Stimulated activated naive CD8-positive, alpha-beta T cell treated with anti-CD3 and anti-CD28 coated beads, Interleukin-15, amount 100 ng/mL, for 72 hours (primary cell): ENCODE results near the gene ULK4.

Experiments used
- ATAC-seq: fragments of 150-1000 bp; cut with Tn5 transposase; 2 replicates; pipeline ENCODE4 v1.10.0; 2021; ENCODE audit warnings: mild to moderate bottlenecking, moderate library complexity
- DNase-seq, 2 donors: peaks; one replicate each; pipeline ENCODE4 v3.0.0; 2021 to 2022
- H3K27ac Mint-ChIP-seq, 2 donors: one replicate each; pipeline ENCODE4 v1.8.0; 2022; ENCODE audit warnings: mild to moderate bottlenecking in 2 of 2, mixed read lengths in 2 of 2, moderate library complexity in 2 of 2
- H3K27me3 Mint-ChIP-seq: one replicate; pipeline ENCODE4 v1.8.0; 2022; ENCODE audit warnings: mixed read lengths
- H3K4me1 Mint-ChIP-seq: one replicate; pipeline ENCODE4 v1.8.0; 2022; ENCODE audit warnings: mild to moderate bottlenecking, mixed read lengths
- H3K4me3 Mint-ChIP-seq, 2 donors: one replicate each; pipeline ENCODE4 v1.8.0; 2022; ENCODE audit warnings: mild to moderate bottlenecking in 2 of 2, mixed read lengths in 2 of 2, moderate library complexity in 1 of 2
- H3K9me3 Mint-ChIP-seq, 2 donors: one replicate each; pipeline ENCODE4 v1.8.0; 2022; ENCODE audit warnings: mixed read lengths in 2 of 2

ULK4 gene

DNA sequence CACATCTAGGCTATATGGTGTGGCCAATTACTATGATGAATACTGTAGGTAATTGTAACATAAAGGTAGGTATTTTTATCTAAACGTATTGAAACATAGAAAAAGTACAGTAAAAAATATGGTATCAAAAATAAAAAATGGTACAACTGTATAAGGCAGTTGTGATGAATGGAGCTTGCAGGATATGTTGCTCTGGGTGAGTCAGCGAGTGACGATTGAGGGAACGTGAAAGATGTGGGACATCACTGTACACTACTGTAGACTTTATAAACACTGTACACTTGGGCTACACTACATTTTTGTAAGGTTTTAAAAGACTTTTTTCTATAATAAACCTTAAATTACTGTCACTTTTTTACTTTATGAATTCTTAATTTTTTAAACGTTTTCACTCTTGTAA is 752.3 kb downstream of the ULK4 start:
- Mint-ChIP-seq H3K4me1 (peaks cover 78% of the 10 kb centered on the region), H3K9me3 (peaks cover 0 to 16% of the 10 kb centered on the region in 2 donors), H3K27ac (no peak overlapping the region), H3K4me3 (no peak overlapping the region), H3K27me3 (no peaks in the 10 kb centered on the region)
- DNase-seq, result no peak
- ATAC-seq, result no peak

DNA sequence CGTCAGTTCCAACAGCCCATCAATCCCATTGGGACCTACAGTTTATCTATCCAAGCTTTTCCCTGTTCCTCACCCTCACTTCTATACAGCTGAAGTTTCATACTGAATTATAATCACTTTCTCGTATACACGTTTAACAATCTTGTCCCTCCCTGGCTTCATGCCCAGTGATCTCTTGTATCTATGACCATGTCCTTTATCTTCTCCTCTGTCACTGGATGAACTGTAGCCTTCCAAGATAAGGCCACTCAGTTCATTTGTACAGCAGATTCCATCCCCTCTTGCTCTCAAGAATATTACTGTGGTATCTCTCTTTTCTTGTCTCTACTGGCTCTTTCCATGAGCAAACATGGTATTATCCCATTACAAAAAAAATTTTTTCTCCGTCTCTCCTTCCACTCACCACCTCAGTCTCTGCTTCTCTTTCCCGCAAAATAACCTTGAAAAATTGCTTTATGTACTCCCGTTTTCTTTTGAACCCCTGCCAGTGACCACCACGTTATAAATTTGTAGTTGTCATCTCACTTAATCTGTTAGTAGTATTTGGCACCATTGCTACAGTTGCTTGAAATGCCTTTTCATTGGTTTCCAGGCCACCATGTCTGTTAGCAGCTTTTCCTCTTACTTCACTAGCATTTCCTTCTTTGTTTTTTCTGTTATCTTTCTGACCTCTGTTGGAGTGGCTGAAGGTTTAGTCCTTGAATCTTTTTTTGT is 753.2 kb downstream of the ULK4 start:
- Mint-ChIP-seq H3K9me3 (peaks cover 0 to 16% of the 10 kb centered on the region in 2 donors), H3K4me3 (no peak overlapping the region), H3K4me1 (peaks cover 80% of the 10 kb centered on the region), H3K27ac (peak overlapping the region in 1 of 2 donors; percentile 59), H3K27me3 (no peaks in the 10 kb centered on the region)
- ATAC-seq (no peak), DNase-seq (no peak)

- no peak overlapping the region for H3K27ac Mint-ChIP-seq
- H3K4me1 Mint-ChIP-seq, result peaks cover 80% of the 10 kb centered on the region
- DNase-seq (no peak), ATAC-seq (no peak)
- H3K4me3 Mint-ChIP-seq, result no peak overlapping the region
- H3K27me3 Mint-ChIP-seq, result no peaks in the 10 kb centered on the region
- peaks cover 0 to 16% of the 10 kb centered on the region in 2 donors for H3K9me3 Mint-ChIP-seq
Observed at GRCh38 chr3:41207355-41207754, 754.5 kb downstream of the ULK4 start.

GRCh38 chr3:41205591-41205990 is 756.3 kb downstream of the ULK4 start:
- Mint-ChIP-seq H3K27me3 (no peaks in the 10 kb centered on the region), H3K4me1 (peaks cover 85% of the 10 kb centered on the region), H3K4me3 (no peak overlapping the region), H3K27ac (no peak overlapping the region), H3K9me3 (peaks cover 0 to 12% of the 10 kb centered on the region in 2 donors)
- no peak for DNase-seq
- ATAC-seq, result no peak

DNA sequence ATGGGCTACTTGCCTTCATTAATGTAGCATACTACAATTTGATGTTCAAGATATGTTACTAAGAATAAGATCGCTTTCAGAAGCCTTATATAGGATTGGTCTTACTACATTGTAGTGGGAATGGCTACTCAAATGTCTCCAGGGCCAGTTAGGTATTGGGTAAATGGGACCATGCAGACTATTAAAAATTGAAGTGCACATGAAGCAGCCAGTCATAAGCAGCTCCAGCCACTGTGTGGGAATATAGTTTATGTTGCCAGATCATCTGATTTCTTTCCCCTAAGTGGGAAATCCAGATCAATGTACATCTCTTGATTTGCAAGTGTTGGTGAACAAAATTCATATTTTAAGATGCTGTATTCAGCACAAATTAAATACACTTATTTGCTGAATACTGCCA is 757.5 kb downstream of the ULK4 start:
- no peak for ATAC-seq
- peaks cover 83% of the 10 kb centered on the region for H3K4me1 Mint-ChIP-seq
- H3K9me3 Mint-ChIP-seq, result peaks cover 0 to 11% of the 10 kb centered on the region in 2 donors
- H3K27me3 Mint-ChIP-seq, result no peaks in the 10 kb centered on the region
- no peak for DNase-seq
- H3K27ac Mint-ChIP-seq, result no peak overlapping the region
- H3K4me3 Mint-ChIP-seq, result peak overlapping the region in 1 of 2 donors; percentile 19

DNA sequence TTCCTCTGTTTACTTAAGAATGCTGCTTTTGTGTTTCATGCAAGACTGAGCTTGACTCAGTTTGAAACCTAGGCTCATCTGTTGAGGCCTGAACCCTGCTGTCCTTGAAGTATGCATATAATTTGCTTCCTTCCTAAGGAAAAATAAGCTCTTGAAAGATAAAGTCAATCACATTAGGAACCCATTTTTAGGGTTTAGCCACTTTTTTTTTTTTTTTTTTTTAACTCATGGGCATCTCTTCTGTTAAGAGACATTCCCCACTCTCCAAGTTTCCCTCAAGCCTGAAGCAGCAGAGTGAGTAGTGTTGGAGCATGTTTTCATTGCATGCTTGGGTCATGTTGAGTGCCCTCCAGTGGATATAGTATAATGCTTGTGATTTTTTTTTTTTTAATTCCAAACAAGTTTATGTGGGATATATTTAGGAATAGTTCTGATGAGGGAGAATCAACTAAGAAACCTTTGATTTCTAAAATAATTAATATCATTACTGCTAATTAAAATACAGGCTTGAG is 759.0 kb downstream of the ULK4 start:
- no peak for DNase-seq
- H3K4me3 Mint-ChIP-seq, result peak overlapping the region; percentile 35 to 99
- peaks cover 72% of the 10 kb centered on the region for H3K4me1 Mint-ChIP-seq

DNA sequence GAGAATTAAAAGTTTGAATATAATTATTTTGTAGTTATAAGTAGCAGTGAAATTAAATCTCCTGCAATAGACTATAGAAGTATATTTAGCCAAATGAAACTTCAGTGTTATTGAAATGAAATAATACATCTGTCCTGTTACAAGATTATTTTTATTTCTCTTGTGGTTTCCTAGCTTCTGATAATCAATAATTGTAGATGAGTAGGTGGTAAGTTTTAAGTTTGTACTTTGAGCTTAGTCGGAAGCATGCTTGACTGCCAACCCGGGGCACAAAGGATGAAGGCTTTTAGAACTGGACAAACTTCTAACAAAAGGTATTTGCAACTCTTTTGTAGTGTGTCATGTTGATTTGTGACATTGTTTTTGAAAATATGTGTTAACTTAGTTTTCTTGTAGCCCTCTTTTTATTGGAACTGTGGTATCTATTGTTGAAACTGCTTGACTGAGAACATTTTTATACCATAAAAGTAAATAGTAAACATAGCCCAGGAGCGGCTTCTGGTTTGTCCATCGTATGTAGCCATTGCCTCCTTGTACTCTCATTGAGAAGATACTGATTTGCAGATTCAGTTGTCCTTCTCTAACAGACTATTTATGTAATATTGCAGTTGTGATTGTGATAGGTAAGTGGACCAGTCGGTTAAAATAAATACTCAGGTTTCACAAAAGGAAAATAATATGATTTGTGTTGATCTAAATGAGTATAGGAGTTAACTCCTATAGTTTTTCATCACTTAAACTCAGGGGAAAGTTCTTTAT is 759.6 kb downstream of the ULK4 start:
- Mint-ChIP-seq H3K27me3 (no peaks in the 10 kb centered on the region), H3K4me3 (peak overlapping the region; percentile 84 to 99), H3K9me3 (no peaks in the 10 kb centered on the region), H3K27ac (no peak overlapping the region), H3K4me1 (peaks cover 66% of the 10 kb centered on the region)
- no peak for ATAC-seq
- no peak for DNase-seq

More for the DNA sequence above, 759.0 kb downstream of the ULK4 start:
- Mint-ChIP-seq H3K27me3 (no peaks in the 10 kb centered on the region), H3K9me3 (no peaks in the 10 kb centered on the region), H3K27ac (no peak overlapping the region)
- ATAC-seq, result no peak

GRCh38 chr3:41200669-41201021 is 761.3 kb downstream of the ULK4 start:
- ATAC-seq, result no peak
- Mint-ChIP-seq H3K27ac (peak overlapping the region; percentile 87 to 96), H3K4me3 (peak overlapping the region; percentile 84 to 99), H3K4me1 (peaks cover 50% of the 10 kb centered on the region), H3K27me3 (peaks cover 10% of the 10 kb centered on the region), H3K9me3 (no peaks in the 10 kb centered on the region)
- peak; percentile 7 to 33 for DNase-seq

- no peaks in the 10 kb centered on the region for H3K9me3 Mint-ChIP-seq
- H3K27me3 Mint-ChIP-seq, result peaks cover 15% of the 10 kb centered on the region
- H3K4me1 Mint-ChIP-seq, result peaks cover 45% of the 10 kb centered on the region
- peak overlapping the region; percentile 87 to 96 for H3K27ac Mint-ChIP-seq
- peak overlapping the region; percentile 84 to 99 for H3K4me3 Mint-ChIP-seq
- DNase-seq (peak; percentile 38 to 41), ATAC-seq (peak; percentile 5)
Observed at GRCh38 chr3:41199866-41200668, 761.8 kb downstream of the ULK4 start.

GRCh38 chr3:41198950-41199865 is 762.7 kb downstream of the ULK4 start, which contains the start of gene CTNNB1:
Gene CTNNB1, plus strand, starts transcription at chr3:41199505. Its CDS starts 24,564 bp downstream, at chr3:41224069.
- H3K27me3 Mint-ChIP-seq, result peaks cover 17% of the 10 kb centered on the region
- no peaks in the 10 kb centered on the region for H3K9me3 Mint-ChIP-seq
- H3K4me1 Mint-ChIP-seq, result peaks cover 39% of the 10 kb centered on the region
- DNase-seq, result peak; percentile 92
- ATAC-seq, result peak; percentile 93
- peak within 1 kb of the TSS; percentile 96 to 99 for H3K27ac Mint-ChIP-seq
- peak within 1 kb of the TSS; percentile 95 to 99 for H3K4me3 Mint-ChIP-seq

DNA sequence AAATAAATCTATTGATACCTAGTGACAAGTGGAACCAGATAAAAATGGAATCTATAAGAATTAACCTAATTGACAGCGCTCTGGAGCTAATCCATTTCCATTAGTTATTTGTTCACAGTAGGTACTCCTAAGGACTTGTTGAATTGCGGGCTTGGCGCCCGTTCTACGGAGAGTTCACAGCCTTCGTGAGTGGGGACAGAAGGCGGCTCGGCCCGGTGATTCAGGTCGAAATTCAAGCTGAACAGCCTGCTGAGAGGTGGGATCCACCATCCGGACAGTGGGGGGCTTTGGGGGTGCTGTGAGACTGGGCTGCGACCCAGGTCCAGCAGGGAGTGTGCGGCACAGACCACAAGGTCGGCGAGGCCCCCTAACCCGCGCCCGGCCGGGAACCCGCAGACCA is 763.4 kb downstream of the ULK4 start:
- ATAC-seq, result peak; percentile 3
- DNase-seq, result no peak
- H3K9me3 Mint-ChIP-seq, result no peaks in the 10 kb centered on the region
- H3K4me1 Mint-ChIP-seq, result peaks cover 32% of the 10 kb centered on the region
- peak overlapping the region; percentile 90 to 95 for H3K4me3 Mint-ChIP-seq
- peak overlapping the region; percentile 34 to 74 for H3K27ac Mint-ChIP-seq
- H3K27me3 Mint-ChIP-seq, result peaks cover 17% of the 10 kb centered on the region

- Mint-ChIP-seq H3K27me3 (peaks cover 17% of the 10 kb centered on the region), H3K9me3 (no peaks in the 10 kb centered on the region), H3K27ac (no peak overlapping the region), H3K4me1 (peaks cover 27% of the 10 kb centered on the region), H3K4me3 (peak overlapping the region; percentile 90 to 95)
- ATAC-seq, result no peak
- no peak for DNase-seq
Observed at GRCh38 chr3:41198046-41198445, 763.9 kb downstream of the ULK4 start.
